Measurements from ENCODE around the gene DIS3L. TPM values are rescaled to one million over a fixed set of nuclear protein-coding genes. Genes with fewer than 3 reads are reported as not detected.
"Not testable (repeated sequence)": the region's sequence is repeated elsewhere in the genome, so short reads cannot be mapped to it uniquely, and the experiment has no call there.

Gene DIS3L
- 51.1 and 53.7 TPM in 2 replicates for total RNA-seq
- long read RNA-seq, transcript DIS3L-202 (17 exons, 3,647 nt): major isoform, 128 of 276 reads
- long read RNA-seq, transcript DIS3L-201 (17 exons, 3,763 nt): minor isoform, 16 of 276 reads
- long read RNA-seq, partial matches to known transcripts: 68 of 276 reads
- long read RNA-seq, other reads (novel, unspliced or antisense): 60 of 276 reads

DNA sequence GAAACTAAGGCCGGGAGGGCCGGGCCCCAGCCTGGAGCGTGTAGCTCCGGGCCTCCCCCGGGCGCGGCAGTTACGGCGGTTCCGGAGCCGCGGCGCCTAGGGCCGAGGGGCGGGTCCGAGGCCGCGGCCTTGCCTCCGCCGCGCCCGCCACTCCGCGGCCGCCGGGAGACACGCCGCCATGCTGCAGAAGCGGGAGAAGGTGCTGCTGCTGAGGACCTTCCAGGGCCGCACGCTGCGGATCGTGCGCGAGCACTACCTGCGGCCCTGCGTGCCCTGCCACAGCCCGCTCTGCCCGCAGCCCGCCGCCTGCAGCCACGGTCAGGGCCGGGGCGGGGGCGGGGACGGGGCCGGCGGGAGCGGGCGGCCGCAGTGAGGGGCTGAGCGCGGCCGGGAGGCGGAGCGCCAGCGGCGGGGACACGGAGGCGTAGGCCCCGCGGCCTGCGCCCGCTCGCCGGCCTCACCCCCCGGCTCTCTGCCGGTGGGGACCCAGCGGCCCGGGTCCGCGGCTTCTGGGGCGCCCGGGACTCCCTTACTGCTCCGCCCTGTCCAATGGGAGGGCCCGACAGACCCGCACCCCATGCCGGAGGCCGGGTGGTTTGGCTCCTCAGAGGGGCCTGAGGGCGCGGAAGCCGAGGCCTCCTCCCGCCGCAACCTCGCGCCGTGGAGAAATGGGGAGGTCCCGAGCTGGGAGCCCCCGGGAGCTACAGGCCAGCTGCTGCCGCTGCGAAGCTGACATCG, at the start of gene DIS3L:
TSS of gene DIS3L (plus strand) at position 150 of the 738 bp plus-strand sequence. CDS start at position 179, 29 bp downstream.
- TF ChIP-seq, protein P1, sequence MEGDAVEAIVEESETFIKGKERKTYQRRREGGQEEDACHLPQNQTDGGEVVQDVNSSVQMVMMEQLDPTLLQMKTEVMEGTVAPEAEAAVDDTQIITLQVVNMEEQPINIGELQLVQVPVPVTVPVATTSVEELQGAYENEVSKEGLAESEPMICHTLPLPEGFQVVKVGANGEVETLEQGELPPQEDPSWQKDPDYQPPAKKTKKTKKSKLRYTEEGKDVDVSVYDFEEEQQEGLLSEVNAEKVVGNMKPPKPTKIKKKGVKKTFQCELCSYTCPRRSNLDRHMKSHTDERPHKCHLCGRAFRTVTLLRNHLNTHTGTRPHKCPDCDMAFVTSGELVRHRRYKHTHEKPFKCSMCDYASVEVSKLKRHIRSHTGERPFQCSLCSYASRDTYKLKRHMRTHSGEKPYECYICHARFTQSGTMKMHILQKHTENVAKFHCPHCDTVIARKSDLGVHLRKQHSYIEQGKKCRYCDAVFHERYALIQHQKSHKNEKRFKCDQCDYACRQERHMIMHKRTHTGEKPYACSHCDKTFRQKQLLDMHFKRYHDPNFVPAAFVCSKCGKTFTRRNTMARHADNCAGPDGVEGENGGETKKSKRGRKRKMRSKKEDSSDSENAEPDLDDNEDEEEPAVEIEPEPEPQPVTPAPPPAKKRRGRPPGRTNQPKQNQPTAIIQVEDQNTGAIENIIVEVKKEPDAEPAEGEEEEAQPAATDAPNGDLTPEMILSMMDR (IDR thresholded peaks at IDR 0.05; ENCODE audit: unreplicated experiment): no peak
- peak within 1 kb of the TSS; percentile 81 for H3K4me3 Mint-ChIP-seq (ENCODE audit: low read depth)
- no peaks in the 10 kb centered on the region for H3K9me3 Mint-ChIP-seq (ENCODE audit: low read depth)
- H3K4me1 Mint-ChIP-seq (ENCODE audit: low read depth): peaks cover 29% of the 10 kb centered on the region
- no peaks in the 10 kb centered on the region for H3K27me3 Mint-ChIP-seq
- H3K27ac Mint-ChIP-seq: peak within 1 kb of the TSS; percentile 96
- DNase-seq (ENCODE audit: low spot score, unreplicated experiment): peak; percentile 48
- peaks cover 8% of the 10 kb centered on the region for H3K36me3 Mint-ChIP-seq (ENCODE audit: insufficient read depth)

DNA sequence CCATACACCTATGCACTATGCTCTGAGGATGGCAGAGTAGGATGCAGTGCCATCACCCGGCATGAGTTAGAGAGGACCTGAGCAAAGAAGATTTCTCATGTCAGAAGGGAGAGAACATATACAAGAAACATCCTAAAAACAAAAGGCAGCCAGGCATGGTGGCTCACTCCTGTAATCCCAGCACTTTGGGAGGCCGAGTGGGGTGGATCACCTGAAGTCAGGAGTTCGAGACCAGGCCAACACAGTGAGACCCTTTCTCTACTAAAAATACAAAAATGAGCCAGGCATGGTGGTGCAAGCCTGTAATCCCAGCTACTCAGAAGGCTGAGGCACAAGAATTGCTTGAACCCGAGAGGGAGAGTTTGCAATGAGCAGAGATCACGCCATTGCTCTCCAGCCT, 47.5 kb upstream of the DIS3L start:
- H3K9me3 Mint-ChIP-seq (ENCODE audit: low read depth); H3K4me1 Mint-ChIP-seq (ENCODE audit: low read depth); H3K4me3 Mint-ChIP-seq (ENCODE audit: low read depth); DNase-seq (ENCODE audit: low spot score, unreplicated experiment); H3K27ac Mint-ChIP-seq; H3K36me3 Mint-ChIP-seq (ENCODE audit: insufficient read depth): not testable (repeated sequence)
- peaks cover 68% of the 10 kb centered on the region for H3K27me3 Mint-ChIP-seq

DNA sequence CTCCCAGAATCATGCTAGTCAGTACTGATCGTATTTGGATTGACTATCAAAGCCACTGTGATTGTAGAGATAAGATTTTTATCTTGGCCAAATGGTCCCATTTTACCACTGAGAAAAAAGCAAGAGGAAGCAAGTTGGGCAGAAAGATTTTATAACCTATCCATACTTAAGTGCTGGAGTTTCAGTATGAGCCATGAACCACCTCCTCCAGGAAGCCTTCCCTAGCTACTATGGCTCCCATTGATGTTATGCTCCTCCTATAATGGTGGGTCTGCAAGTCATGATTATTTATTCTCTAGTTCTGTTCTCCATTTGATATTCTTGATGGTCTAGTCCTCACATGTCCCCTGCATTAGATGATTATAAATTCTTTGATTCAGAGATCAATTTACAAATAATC, 46.4 kb upstream of the DIS3L start:
- no peak for DNase-seq (ENCODE audit: low spot score, unreplicated experiment)
- H3K27me3 Mint-ChIP-seq: peaks cover 74% of the 10 kb centered on the region
- H3K36me3 Mint-ChIP-seq (ENCODE audit: insufficient read depth): no peaks in the 10 kb centered on the region

DNA sequence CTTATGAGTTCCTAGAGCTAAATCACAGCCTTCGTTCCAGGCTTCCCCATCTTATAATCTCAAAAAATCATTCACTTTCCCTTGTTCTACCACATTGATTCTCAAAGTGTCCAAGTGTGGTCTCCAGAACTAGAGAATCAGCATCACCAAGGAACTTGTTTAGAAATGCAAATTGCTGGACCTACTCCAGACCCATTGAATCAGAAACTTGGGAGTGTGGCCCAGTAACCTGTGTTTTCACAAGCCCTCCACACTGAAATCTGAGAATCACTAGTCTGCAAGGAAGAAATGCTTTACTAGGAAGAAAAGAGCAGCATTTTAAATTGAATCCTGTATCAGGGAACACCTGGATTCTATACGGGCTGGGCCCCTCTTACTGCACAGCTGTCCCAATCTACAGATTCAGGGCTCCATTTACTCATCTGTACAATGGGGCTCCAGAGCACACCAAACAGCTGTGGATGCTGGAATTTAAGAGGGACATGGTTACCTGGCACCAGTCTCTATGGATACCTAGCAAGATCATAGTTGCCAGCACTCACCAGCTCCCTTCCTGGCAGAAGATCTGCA, 43.7 kb upstream of the DIS3L start:
- peaks cover 78% of the 10 kb centered on the region for H3K27me3 Mint-ChIP-seq
- peaks cover 8% of the 10 kb centered on the region for H3K4me1 Mint-ChIP-seq (ENCODE audit: low read depth)
- no peaks in the 10 kb centered on the region for H3K9me3 Mint-ChIP-seq (ENCODE audit: low read depth)
- no peak overlapping the region for H3K4me3 Mint-ChIP-seq (ENCODE audit: low read depth)
- no peaks in the 10 kb centered on the region for H3K36me3 Mint-ChIP-seq (ENCODE audit: insufficient read depth)
- H3K27ac Mint-ChIP-seq: no peak overlapping the region
- TF ChIP-seq, protein P1 (IDR thresholded peaks at IDR 0.05; ENCODE audit: unreplicated experiment): no peak
- DNase-seq (ENCODE audit: low spot score, unreplicated experiment): no peak

More for the DNA sequence above, 46.4 kb upstream of the DIS3L start:
- TF ChIP-seq, protein P1 (IDR thresholded peaks at IDR 0.05; ENCODE audit: unreplicated experiment): no peak
- Mint-ChIP-seq H3K9me3 (ENCODE audit: low read depth) (no peaks in the 10 kb centered on the region), H3K4me3 (ENCODE audit: low read depth) (no peak overlapping the region), H3K4me1 (ENCODE audit: low read depth) (no peaks in the 10 kb centered on the region), H3K27ac (no peak overlapping the region)

DNA sequence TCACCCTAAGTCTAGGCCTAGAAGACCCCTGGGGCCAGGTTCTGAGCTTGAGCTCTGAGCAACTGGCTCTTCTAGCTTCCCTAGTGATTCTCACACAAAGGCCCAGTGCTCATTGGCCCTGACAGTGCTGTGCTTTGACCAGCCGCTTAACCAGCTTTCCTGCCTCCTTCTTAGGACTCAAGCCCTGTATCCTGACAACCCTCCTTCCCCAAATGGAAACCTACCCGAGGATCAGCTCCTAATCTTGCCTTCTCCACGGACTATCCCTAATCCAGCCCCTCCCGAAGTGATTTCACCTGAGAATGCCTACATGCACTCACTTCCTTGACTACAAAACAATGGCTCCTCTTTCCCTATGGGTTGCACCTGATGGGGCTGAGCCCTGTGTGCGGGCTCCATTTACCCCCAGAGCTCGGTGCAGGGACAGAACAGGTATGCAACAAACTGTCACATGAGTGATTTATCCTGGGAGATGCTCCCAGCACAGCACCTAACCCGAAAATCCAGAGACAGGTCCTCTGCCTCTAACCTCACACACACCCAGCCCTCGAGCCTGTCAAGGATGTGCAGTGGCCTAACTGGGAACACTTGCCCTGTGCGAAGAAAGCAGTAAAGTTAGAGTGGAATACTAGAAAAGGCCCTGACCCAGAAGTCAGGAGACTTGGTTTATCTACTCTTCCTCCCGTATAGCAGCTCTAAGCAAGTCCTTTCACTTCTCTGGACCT, 42.1 kb upstream of the DIS3L start:
- peaks cover 82% of the 10 kb centered on the region for H3K27me3 Mint-ChIP-seq
- no peaks in the 10 kb centered on the region for H3K36me3 Mint-ChIP-seq (ENCODE audit: insufficient read depth)
- no peak for DNase-seq (ENCODE audit: low spot score, unreplicated experiment)
- no peaks in the 10 kb centered on the region for H3K9me3 Mint-ChIP-seq (ENCODE audit: low read depth)
- no peak overlapping the region for H3K27ac Mint-ChIP-seq
- H3K4me1 Mint-ChIP-seq (ENCODE audit: low read depth): peaks cover 8% of the 10 kb centered on the region
- peak overlapping the region; percentile 53 for H3K4me3 Mint-ChIP-seq (ENCODE audit: low read depth)
- TF ChIP-seq, protein P1 (IDR thresholded peaks at IDR 0.05; ENCODE audit: unreplicated experiment): no peak

Measured in progenitor cell of endocrine pancreas (in vitro differentiated cells).